Measurements from ENCODE around the gene ZNF747. TPM values are rescaled to one million over a fixed set of nuclear protein-coding genes. Genes with fewer than 3 reads are reported as not detected.

ZNF747 gene
- total RNA-seq, 1 donor from 2014 or later = 4.8 TPM

DNA sequence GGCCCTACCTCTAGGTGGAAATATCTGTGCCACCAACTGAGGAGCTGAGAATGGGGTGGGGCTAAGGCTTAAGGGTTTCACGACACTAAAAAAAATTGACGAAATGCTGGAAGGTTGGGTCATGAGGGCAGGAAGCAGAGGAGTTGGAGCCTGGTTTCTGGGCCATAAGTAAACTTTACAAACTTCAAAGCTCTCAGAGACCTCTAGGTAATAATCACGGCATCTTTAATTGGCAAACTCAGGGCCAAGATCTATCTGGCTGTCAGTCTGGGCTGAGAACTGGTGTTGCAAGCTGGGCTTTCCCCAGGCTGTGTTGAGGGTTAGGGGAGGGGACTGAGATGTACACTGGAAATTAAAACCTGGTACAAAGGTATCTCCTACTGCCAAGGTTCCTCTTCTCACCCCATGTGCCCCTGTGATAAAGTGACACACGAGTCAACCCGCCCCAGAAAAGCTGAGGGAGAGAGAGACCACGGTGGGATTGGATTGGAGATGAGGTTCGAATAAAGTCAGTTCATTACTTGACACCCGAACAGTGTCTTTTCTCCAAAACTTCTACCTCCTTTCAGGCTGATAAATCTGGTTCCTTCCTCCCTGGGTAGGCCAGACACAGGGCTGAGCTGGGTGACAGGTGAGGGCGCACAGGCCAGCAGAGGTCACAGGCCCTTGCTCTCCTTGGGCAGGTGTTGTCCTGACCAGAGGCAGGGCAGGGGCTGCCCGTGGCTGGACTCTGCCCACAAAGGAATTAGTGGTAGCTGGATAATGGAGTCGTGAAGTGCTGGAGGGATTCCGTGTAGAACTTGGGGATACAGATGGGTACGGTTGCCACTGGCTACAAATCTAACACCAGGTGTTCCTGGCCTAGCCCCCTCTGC lies 4.3 kb downstream of the ZNF747 start:
- Mint-ChIP-seq H3K36me3 (ENCODE audit: unreplicated experiment) (peaks cover 5% of the 10 kb centered on the region), H3K4me1 (ENCODE audit: unreplicated experiment) (peaks cover 24% of the 10 kb centered on the region), H3K27ac (ENCODE audit: unreplicated experiment) (no peak overlapping the region), H3K4me3 (ENCODE audit: unreplicated experiment) (no peak overlapping the region), H3K9me3 (ENCODE audit: unreplicated experiment) (no peaks in the 10 kb centered on the region), H3K27me3 (ENCODE audit: unreplicated experiment) (no peaks in the 10 kb centered on the region)
- TF ChIP-seq, protein P1, sequence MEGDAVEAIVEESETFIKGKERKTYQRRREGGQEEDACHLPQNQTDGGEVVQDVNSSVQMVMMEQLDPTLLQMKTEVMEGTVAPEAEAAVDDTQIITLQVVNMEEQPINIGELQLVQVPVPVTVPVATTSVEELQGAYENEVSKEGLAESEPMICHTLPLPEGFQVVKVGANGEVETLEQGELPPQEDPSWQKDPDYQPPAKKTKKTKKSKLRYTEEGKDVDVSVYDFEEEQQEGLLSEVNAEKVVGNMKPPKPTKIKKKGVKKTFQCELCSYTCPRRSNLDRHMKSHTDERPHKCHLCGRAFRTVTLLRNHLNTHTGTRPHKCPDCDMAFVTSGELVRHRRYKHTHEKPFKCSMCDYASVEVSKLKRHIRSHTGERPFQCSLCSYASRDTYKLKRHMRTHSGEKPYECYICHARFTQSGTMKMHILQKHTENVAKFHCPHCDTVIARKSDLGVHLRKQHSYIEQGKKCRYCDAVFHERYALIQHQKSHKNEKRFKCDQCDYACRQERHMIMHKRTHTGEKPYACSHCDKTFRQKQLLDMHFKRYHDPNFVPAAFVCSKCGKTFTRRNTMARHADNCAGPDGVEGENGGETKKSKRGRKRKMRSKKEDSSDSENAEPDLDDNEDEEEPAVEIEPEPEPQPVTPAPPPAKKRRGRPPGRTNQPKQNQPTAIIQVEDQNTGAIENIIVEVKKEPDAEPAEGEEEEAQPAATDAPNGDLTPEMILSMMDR (IDR thresholded peaks at IDR 0.05) = no peak
- DNase-seq (ENCODE audit: extremely low spot score, unreplicated experiment) = no peak

- Mint-ChIP-seq H3K4me3 (ENCODE audit: unreplicated experiment) (no peak overlapping the region), H3K27me3 (ENCODE audit: unreplicated experiment) (no peaks in the 10 kb centered on the region), H3K9me3 (ENCODE audit: unreplicated experiment) (no peaks in the 10 kb centered on the region), H3K4me1 (ENCODE audit: unreplicated experiment) (peaks cover 23% of the 10 kb centered on the region), H3K27ac (ENCODE audit: unreplicated experiment) (no peak overlapping the region), H3K36me3 (ENCODE audit: unreplicated experiment) (peaks cover 5% of the 10 kb centered on the region)
- TF ChIP-seq, protein P1 (IDR thresholded peaks at IDR 0.05) = no peak
- DNase-seq (ENCODE audit: extremely low spot score, unreplicated experiment) = no peak
These were observed 5.7 kb downstream of the ZNF747 start for GRCh38 chr16:30528799-30529457.

DNA sequence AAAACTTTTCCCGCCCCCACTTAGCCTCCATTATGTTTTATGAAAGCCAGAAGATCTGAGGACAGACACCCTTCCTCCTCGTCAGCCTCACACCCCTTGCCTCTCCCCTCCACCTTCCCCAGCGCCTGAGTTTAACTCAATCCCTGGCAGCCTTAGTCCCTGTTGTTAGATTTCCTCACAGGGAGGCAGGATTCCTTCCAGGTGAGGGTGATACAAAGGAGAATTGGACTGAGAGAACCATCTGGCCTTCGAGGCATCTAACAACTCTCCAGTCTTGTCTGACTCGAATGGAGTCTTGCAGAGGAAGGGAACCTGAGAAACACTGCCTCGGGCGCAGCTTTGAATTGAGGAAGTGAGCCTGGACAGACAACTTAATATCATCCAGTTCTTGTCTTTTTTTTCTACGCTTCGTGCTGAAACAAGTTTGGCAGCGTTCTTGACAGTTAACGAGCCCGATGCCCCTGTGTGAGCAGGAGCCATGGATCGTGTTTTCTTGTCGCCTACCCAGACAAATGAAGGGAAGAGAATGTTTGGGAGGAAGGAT lies 7.0 kb downstream of the ZNF747 start:
- no peaks in the 10 kb centered on the region for H3K9me3 Mint-ChIP-seq (ENCODE audit: unreplicated experiment)
- H3K27me3 Mint-ChIP-seq (ENCODE audit: unreplicated experiment) = no peaks in the 10 kb centered on the region
- TF ChIP-seq, protein P1 (IDR thresholded peaks at IDR 0.05) = no peak
- H3K27ac Mint-ChIP-seq (ENCODE audit: unreplicated experiment) = peak overlapping the region; percentile 96
- H3K4me3 Mint-ChIP-seq (ENCODE audit: unreplicated experiment) = peak overlapping the region; percentile 73
- peaks cover 19% of the 10 kb centered on the region for H3K4me1 Mint-ChIP-seq (ENCODE audit: unreplicated experiment)
- no peak for DNase-seq (ENCODE audit: extremely low spot score, unreplicated experiment)
- peaks cover 3% of the 10 kb centered on the region for H3K36me3 Mint-ChIP-seq (ENCODE audit: unreplicated experiment)

DNA sequence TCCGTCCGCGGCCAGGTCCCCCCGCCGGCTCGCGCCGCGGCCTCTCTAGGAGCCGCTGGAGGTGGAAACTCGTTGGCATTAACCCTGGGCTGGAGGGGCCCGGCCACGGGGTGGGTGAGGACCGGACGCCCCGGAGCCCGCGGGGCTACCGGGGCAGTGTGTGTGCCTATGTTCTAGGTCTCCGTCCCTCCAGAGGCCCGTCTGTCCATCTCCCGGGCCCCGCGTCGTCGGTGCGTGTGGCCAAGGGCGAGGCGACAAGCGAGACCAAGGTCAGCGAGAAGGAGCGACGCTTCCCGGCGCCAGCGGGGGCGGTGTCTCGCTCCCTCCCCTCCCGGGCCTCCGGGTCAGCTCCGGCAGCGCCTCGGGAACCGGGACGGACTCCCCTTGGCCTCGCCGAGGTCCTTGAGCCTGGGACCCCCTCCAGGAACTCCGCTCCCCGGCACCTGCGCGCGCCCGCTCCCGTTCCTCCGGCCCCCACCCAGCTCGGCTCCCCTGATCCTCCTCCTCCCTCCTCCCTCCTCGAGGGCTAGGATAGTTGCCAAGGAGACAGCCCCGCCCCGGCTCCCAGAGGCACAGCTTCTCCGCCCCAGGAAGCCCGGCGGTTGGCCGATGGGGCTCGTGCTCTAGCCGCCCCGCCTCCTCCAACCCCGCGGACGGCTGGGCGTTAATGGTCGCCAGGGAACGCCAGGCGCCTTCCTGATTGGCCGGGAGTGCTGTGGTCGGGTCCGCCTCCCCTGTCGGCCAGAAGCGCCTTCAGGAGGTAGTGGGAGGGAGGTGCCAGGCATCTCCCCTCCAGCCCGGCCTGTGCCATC lies 7.6 kb downstream of the ZNF747 start:
- Mint-ChIP-seq H3K27me3 (ENCODE audit: unreplicated experiment) (no peaks in the 10 kb centered on the region), H3K36me3 (ENCODE audit: unreplicated experiment) (peaks cover 3% of the 10 kb centered on the region), H3K9me3 (ENCODE audit: unreplicated experiment) (no peaks in the 10 kb centered on the region), H3K27ac (ENCODE audit: unreplicated experiment) (peak overlapping the region; percentile 96), H3K4me3 (ENCODE audit: unreplicated experiment) (peak overlapping the region; percentile 73), H3K4me1 (ENCODE audit: unreplicated experiment) (peaks cover 19% of the 10 kb centered on the region)
- peak; percentile 99 for DNase-seq (ENCODE audit: extremely low spot score, unreplicated experiment)
- TF ChIP-seq, protein P1 (IDR thresholded peaks at IDR 0.05) = peak; percentile 40
